Activated CD4-positive, alpha-beta T cell treated with anti-CD3 and anti-CD28 coated beads for 36 hours (primary cell): Measurements from ENCODE around the gene FSTL5. TPM values are rescaled to one million over a fixed set of nuclear protein-coding genes. Genes with fewer than 3 reads are reported as not detected.

ENCODE experiments used
- ATAC-seq: fragments of 200-7000 bp; cut with Tn5 transposase; one replicate; pipeline ENCODE4 v1.10.0; 2021; ENCODE audit warnings: mild to moderate bottlenecking, moderate library complexity
- CTCF ChIA-PET: fragments of 350-600 bp; sonication (Branson Sonifier 250); formaldehyde crosslinking; loops from one replicate; lab custom pipeline; 2021; ENCODE audit warnings: antibody characterized with exemption; lab: Charles Lee
- POLR2A ChIA-PET: fragments of 350-600 bp; sonication (Branson Sonifier 250); formaldehyde crosslinking; loops from one replicate; lab custom pipeline; 2021; ENCODE audit warnings: antibody characterized with exemption, inconsistent platforms; lab: Charles Lee
- DNase-seq: peaks from one replicate; pipeline ENCODE4 v3.0.0-alpha.2; 2020
- H3K27ac Mint-ChIP-seq: one replicate; pipeline ENCODE4 v1.8.0; 2021; ENCODE audit warnings: mixed read lengths
- H3K27me3 Mint-ChIP-seq: one replicate; pipeline ENCODE4 v1.8.0; 2021; ENCODE audit warnings: mixed read lengths
- H3K36me3 Mint-ChIP-seq: one replicate; pipeline ENCODE4 v1.8.0; 2021; ENCODE audit warnings: low read depth, mixed read lengths
- H3K4me1 Mint-ChIP-seq: one replicate; pipeline ENCODE4 v1.8.0; 2021; ENCODE audit warnings: mixed read lengths
- H3K4me3 Mint-ChIP-seq: one replicate; pipeline ENCODE4 v1.8.0; 2021; ENCODE audit warnings: mild to moderate bottlenecking, moderate library complexity, mixed read lengths
- H3K9me3 Mint-ChIP-seq: one replicate; pipeline ENCODE4 v1.8.0; 2021; ENCODE audit warnings: low read depth, mixed read lengths
- intact Hi-C, 2 experiments: fragments of 100-400 bp; cut with DNase I in 1 of 2; cut with micrococcal nuclease in 1 of 2; formaldehyde crosslinking; loops; one replicate each; pipeline versions ENCODE4 v1.14.2 to v1.15.1; 2022 to 2024; cut with DNase I, micrococcal nuclease
- total RNA-seq, 2 experiments: library from RNA; stranded (reverse); gene quantifications; one replicate each; pipeline ENCODE4 v1.2.3, GENCODE V29; 2021

FSTL5 gene
- total RNA-seq, 2 experiments from 2014 or later = not detected

- ChIA-PET CTCF (no interaction called here), POLR2A (no interaction called here)
- peaks cover 2% of the 10 kb centered on the region for H3K9me3 Mint-ChIP-seq
- H3K4me1 Mint-ChIP-seq = no peaks in the 10 kb centered on the region
- intact Hi-C loops = no loop called here
- H3K4me3 Mint-ChIP-seq = no peak overlapping the region
- no peaks in the 10 kb centered on the region for H3K27me3 Mint-ChIP-seq
- ATAC-seq = no peak
- DNase-seq = no peak
- no peaks in the 10 kb centered on the region for H3K36me3 Mint-ChIP-seq
- no peak overlapping the region for H3K27ac Mint-ChIP-seq
Measured at GRCh38 chr4:161393602-161394001, 770.2 kb downstream of the FSTL5 start.

- ATAC-seq = no peak
- Mint-ChIP-seq H3K27ac (no peak overlapping the region), H3K9me3 (peaks cover 7% of the 10 kb centered on the region), H3K36me3 (no peaks in the 10 kb centered on the region), H3K4me3 (no peak overlapping the region), H3K4me1 (no peaks in the 10 kb centered on the region), H3K27me3 (no peaks in the 10 kb centered on the region)
- intact Hi-C loops = no loop called here
- no peak for DNase-seq
- ChIA-PET CTCF (no interaction called here), POLR2A (no interaction called here)
Measured at GRCh38 chr4:161382655-161383054, 781.1 kb downstream of the FSTL5 start.

GRCh38 chr4:161376275-161376674 lies 787.5 kb downstream of the FSTL5 start:
- CTCF ChIA-PET = no interaction called here
- no peaks in the 10 kb centered on the region for H3K4me1 Mint-ChIP-seq
- no peaks in the 10 kb centered on the region for H3K36me3 Mint-ChIP-seq
- intact Hi-C loops = no loop called here
- DNase-seq (no peak), ATAC-seq (no peak)
- no peaks in the 10 kb centered on the region for H3K27me3 Mint-ChIP-seq
- POLR2A ChIA-PET = no interaction called here
- no peak overlapping the region for H3K27ac Mint-ChIP-seq
- H3K9me3 Mint-ChIP-seq = peaks cover 4% of the 10 kb centered on the region
- H3K4me3 Mint-ChIP-seq = no peak overlapping the region

DNA sequence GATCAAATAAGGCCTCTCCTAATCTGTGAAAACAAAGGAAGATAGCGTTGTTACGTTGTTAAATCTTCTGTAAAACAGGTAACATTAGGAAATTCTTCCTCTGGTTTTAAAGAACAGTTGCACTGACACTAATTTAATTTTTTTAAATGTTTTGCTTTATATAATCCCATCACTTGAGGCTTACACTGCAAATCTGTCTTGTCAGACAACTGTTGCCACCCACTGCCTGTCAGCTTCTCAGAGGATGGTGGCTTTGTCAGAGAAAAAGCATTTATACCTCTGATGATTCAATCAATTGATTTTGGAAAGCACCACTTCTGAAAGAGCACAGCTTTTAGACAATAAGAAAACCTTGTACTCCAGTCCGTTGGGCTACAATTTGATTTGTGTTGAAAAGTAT lies 799.1 kb downstream of the FSTL5 start:
- no peaks in the 10 kb centered on the region for H3K27me3 Mint-ChIP-seq
- intact Hi-C loops = no loop called here
- no peaks in the 10 kb centered on the region for H3K36me3 Mint-ChIP-seq
- DNase-seq (no peak), ATAC-seq (no peak)
- H3K9me3 Mint-ChIP-seq = peaks cover 2% of the 10 kb centered on the region
- ChIA-PET CTCF (no interaction called here), POLR2A (no interaction called here)
- H3K27ac Mint-ChIP-seq = no peak overlapping the region
- H3K4me1 Mint-ChIP-seq = no peaks in the 10 kb centered on the region
- no peak overlapping the region for H3K4me3 Mint-ChIP-seq

DNA sequence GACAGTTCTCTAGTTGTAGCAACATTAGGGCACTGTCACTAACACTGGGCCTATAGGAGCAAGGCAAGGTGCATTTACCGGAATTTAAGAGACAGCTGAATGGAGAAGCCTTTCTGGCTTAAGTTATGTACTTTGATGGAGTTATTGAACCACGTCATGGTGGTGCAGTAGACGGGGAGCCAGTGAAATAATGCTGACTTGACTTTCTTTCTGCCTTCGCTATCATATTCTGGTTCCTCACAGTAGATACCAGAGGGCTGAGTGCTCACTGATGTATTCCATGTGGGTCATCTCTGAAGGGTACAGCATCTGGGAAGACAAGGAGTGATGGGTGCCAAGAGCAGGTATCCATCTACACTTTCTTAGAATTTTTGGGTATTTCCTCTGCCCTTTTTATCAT lies 802.8 kb downstream of the FSTL5 start:
- CTCF ChIA-PET = no interaction called here
- no peak overlapping the region for H3K4me3 Mint-ChIP-seq

DNA sequence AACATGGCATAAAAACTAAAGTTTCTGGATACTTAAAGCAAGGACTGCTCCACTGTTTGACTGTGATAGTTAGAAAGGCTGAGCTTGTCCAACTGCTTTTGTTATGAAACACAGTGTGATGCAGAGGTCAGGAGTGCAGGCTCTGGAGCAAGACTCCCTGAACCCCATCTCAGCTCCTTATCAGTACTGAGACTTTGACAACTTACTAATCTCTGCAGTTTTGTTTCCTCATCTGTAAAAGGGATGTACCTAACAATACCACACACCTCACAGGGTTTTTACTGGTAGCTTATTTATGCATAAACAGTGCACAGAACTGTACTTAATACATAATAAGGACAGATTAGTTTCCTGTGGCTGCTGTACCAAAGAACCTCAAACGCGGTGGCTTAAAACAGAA lies 804.3 kb downstream of the FSTL5 start:
- Mint-ChIP-seq H3K4me3 (no peak overlapping the region), H3K4me1 (no peaks in the 10 kb centered on the region), H3K27me3 (no peaks in the 10 kb centered on the region), H3K9me3 (peaks cover 2% of the 10 kb centered on the region), H3K36me3 (no peaks in the 10 kb centered on the region), H3K27ac (no peak overlapping the region)
- ATAC-seq = no peak
- intact Hi-C loops = no loop called here
- DNase-seq = no peak
- ChIA-PET CTCF (no interaction called here), POLR2A (no interaction called here)

More for the DNA sequence above, 802.8 kb downstream of the FSTL5 start:
- ATAC-seq (no peak), DNase-seq (no peak)
- Mint-ChIP-seq H3K4me1 (no peaks in the 10 kb centered on the region), H3K36me3 (no peaks in the 10 kb centered on the region), H3K9me3 (peaks cover 2% of the 10 kb centered on the region), H3K27ac (no peak overlapping the region), H3K27me3 (no peaks in the 10 kb centered on the region)
- POLR2A ChIA-PET = no interaction called here
- intact Hi-C loops = no loop called here

GRCh38 chr4:161356351-161356750 lies 807.4 kb downstream of the FSTL5 start:
- intact Hi-C loops = no loop called here
- Mint-ChIP-seq H3K27ac (no peak overlapping the region), H3K9me3 (peaks cover 2% of the 10 kb centered on the region), H3K4me1 (no peaks in the 10 kb centered on the region), H3K36me3 (no peaks in the 10 kb centered on the region), H3K4me3 (no peak overlapping the region), H3K27me3 (no peaks in the 10 kb centered on the region)
- ChIA-PET POLR2A (no interaction called here), CTCF (no interaction called here)
- DNase-seq = no peak
- no peak for ATAC-seq

DNA sequence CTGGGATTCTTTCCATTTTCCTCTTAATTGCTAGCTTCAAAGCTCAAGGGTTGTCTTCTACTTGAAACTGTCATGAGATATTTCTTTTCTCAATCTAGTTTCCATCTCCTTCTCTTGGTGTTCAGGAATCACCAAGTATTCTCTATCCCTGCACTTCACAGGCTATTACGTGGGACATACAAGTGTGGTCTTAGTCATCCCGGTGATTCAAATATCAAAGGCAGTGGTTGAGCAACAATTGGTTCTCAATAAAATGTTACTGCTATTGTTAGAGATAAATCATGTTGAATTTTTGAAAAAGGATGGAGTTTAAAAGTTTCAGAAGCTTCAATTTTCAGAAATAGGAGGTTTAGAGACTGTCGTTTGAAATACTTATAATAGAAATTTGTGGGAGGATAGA lies 812.9 kb downstream of the FSTL5 start:
- Mint-ChIP-seq H3K27me3 (no peaks in the 10 kb centered on the region), H3K9me3 (peaks cover 12% of the 10 kb centered on the region), H3K4me3 (no peak overlapping the region), H3K36me3 (no peaks in the 10 kb centered on the region), H3K4me1 (no peaks in the 10 kb centered on the region), H3K27ac (no peak overlapping the region)
- DNase-seq (no peak), ATAC-seq (no peak)
- intact Hi-C loops = no loop called here
- ChIA-PET CTCF (no interaction called here), POLR2A (no interaction called here)

GRCh38 chr4:161345741-161346140 lies 818.1 kb downstream of the FSTL5 start:
- POLR2A ChIA-PET = no interaction called here
- H3K4me1 Mint-ChIP-seq = no peaks in the 10 kb centered on the region
- H3K9me3 Mint-ChIP-seq = peaks cover 11% of the 10 kb centered on the region
- no peak overlapping the region for H3K4me3 Mint-ChIP-seq
- no peaks in the 10 kb centered on the region for H3K36me3 Mint-ChIP-seq
- H3K27ac Mint-ChIP-seq = no peak overlapping the region
- DNase-seq (no peak), ATAC-seq (no peak)
- intact Hi-C loops = no loop called here
- H3K27me3 Mint-ChIP-seq = no peaks in the 10 kb centered on the region
- CTCF ChIA-PET = interaction anchor here (0.8 kb wide), 1 partner anchor 9 kb away, joined by 4 read pairs; no protein-coding TSS in a partner anchor

DNA sequence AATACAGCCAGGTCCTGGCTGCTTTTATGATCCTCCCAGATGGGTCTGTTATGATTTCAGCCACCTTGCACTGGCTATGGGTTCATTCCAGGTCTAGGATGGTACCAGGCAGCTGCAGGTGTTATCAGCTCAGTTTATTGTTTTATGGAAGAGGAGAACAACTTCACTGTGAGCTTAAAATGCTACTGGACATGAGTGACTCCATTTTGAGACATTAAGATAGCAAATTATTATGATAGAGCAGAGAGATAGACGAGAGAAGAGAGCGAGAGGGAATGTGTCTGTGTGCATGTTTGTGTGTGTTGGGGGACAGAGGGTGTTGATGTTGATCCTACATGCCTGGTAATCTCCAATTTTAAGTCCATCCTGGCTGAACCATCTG lies 820.2 kb downstream of the FSTL5 start:
- CTCF ChIA-PET = no interaction called here
- ATAC-seq (no peak), DNase-seq (no peak)
- intact Hi-C loops = no loop called here
- POLR2A ChIA-PET = no interaction called here
- Mint-ChIP-seq H3K9me3 (peaks cover 2% of the 10 kb centered on the region), H3K36me3 (no peaks in the 10 kb centered on the region), H3K27me3 (no peaks in the 10 kb centered on the region), H3K4me1 (no peaks in the 10 kb centered on the region), H3K4me3 (no peak overlapping the region), H3K27ac (no peak overlapping the region)

- no peaks in the 10 kb centered on the region for H3K27me3 Mint-ChIP-seq
- no peak overlapping the region for H3K27ac Mint-ChIP-seq
- POLR2A ChIA-PET = no interaction called here
- H3K9me3 Mint-ChIP-seq = peaks cover 2% of the 10 kb centered on the region
- no peak overlapping the region for H3K4me3 Mint-ChIP-seq
- CTCF ChIA-PET = no interaction called here
- no peak for ATAC-seq
- DNase-seq = no peak
- H3K4me1 Mint-ChIP-seq = no peaks in the 10 kb centered on the region
- no peaks in the 10 kb centered on the region for H3K36me3 Mint-ChIP-seq
- intact Hi-C loops = no loop called here
Measured at GRCh38 chr4:161342881-161343568, 820.8 kb downstream of the FSTL5 start.

- ChIA-PET CTCF (interaction anchor here (0.7 kb wide), 1 partner anchor 17 kb away, joined by 3 read pairs; no protein-coding TSS in a partner anchor), POLR2A (no interaction called here)
- no peak for ATAC-seq
- intact Hi-C loops = no loop called here
- no peaks in the 10 kb centered on the region for H3K36me3 Mint-ChIP-seq
- H3K9me3 Mint-ChIP-seq = peaks cover 2% of the 10 kb centered on the region
- no peaks in the 10 kb centered on the region for H3K4me1 Mint-ChIP-seq
- no peaks in the 10 kb centered on the region for H3K27me3 Mint-ChIP-seq
- no peak overlapping the region for H3K27ac Mint-ChIP-seq
- H3K4me3 Mint-ChIP-seq = no peak overlapping the region
- DNase-seq = no peak
Measured at GRCh38 chr4:161336621-161337020, 827.2 kb downstream of the FSTL5 start.
